Cardiac muscle cell (in vitro differentiated cells and primary cell): ENCODE results near the gene ATP2B2. TPM values are rescaled to one million over a fixed set of nuclear protein-coding genes. Genes with fewer than 3 reads are reported as not detected.

Experiments used
- DNase-seq, 2 donors: peaks; one replicate each; pipeline versions ENCODE4 v3.0.0 to v3.0.0-alpha.2; 2010 to 2017; ENCODE audit warnings: low read depth in 1 of 2, low spot score in 1 of 2
- H3K27ac ChIP-seq: fragments of 200-600 bp; sonication (generic); 2 replicates; pipeline ENCODE4 v1.5.1; 2016
- H3K27me3 ChIP-seq: fragments of 200-600 bp; sonication (generic); 2 replicates; pipeline ENCODE4 v1.6.0; 2016; ENCODE audit warnings: control low read depth
- H3K36me3 ChIP-seq: fragments of 200-600 bp; sonication (generic); 2 replicates; pipeline ENCODE4 v1.5.1; 2016; ENCODE audit warnings: control low read depth
- H3K4me1 ChIP-seq: fragments of 200-600 bp; sonication (generic); 2 replicates; pipeline ENCODE4 v1.8.1; 2017; ENCODE audit warnings: low read depth, mild to moderate bottlenecking, mixed run types
- H3K4me3 ChIP-seq: fragments of 200-600 bp; sonication (generic); 2 replicates; pipeline ENCODE4 v1.5.1; 2016; ENCODE audit warnings: mild to moderate bottlenecking
- H3K9me3 ChIP-seq: fragments of 200-600 bp; sonication (generic); 2 replicates; pipeline ENCODE4 v1.5.1; 2017; ENCODE audit warnings: low read depth, mild to moderate bottlenecking, control low read depth
- polyA plus RNA-seq: library from polyadenylated mRNA; unstranded; fragments of >200 nt; fragmentation: Nextera tagmentation; extraction: Ambion mirVana; gene quantifications from 2 replicates; pipeline ENCODE4 v1.2.1, GENCODE V29; 2016
- total RNA-seq: library from RNA; depleted of rRNA; stranded (reverse); fragments of >200 nt; gene quantifications from 2 replicates; pipeline ENCODE4 v1.2.3, GENCODE V29; 2016
- TF ChIP-seq, protein P1 (sequence below): IDR thresholded peaks from 2 replicates; pipeline ENCODE4 v1.5.1; 2012; ENCODE audit warnings: low read depth, mild to moderate bottlenecking, low read length

Gene ATP2B2
- total and polyA plus RNA-seq, 2 experiments from 2014 or later: 0.22 to 0.77 TPM

DNA sequence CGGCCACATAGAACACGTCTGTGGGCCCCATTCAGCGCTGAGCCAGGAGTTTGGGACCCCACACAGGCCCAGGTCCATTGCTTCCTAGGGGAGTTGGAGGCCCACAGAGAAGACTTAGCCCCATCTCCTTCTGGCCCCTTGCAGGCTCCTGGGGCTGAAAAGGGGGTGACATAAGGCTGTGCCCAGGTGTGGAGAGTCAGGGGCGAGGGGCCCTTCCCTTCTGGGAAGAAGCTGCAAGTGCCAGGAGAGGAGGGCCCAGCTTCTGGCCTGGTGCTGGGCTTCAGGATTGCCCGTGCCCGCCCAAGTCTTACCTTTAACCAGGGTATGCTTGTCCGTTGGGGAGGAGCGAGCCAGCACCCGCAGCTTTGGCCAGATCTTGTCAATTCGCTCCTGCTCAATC, 155.6 kb downstream of the ATP2B2 start:
- no peak for DNase-seq
- Histone ChIP-seq H3K27me3 (no peaks in the 10 kb centered on the region), H3K4me3 (no peak overlapping the region), H3K36me3 (no peaks in the 10 kb centered on the region), H3K27ac (no peak overlapping the region), H3K4me1 (no peaks in the 10 kb centered on the region), H3K9me3 (no peaks in the 10 kb centered on the region)
- TF ChIP-seq, protein P1, sequence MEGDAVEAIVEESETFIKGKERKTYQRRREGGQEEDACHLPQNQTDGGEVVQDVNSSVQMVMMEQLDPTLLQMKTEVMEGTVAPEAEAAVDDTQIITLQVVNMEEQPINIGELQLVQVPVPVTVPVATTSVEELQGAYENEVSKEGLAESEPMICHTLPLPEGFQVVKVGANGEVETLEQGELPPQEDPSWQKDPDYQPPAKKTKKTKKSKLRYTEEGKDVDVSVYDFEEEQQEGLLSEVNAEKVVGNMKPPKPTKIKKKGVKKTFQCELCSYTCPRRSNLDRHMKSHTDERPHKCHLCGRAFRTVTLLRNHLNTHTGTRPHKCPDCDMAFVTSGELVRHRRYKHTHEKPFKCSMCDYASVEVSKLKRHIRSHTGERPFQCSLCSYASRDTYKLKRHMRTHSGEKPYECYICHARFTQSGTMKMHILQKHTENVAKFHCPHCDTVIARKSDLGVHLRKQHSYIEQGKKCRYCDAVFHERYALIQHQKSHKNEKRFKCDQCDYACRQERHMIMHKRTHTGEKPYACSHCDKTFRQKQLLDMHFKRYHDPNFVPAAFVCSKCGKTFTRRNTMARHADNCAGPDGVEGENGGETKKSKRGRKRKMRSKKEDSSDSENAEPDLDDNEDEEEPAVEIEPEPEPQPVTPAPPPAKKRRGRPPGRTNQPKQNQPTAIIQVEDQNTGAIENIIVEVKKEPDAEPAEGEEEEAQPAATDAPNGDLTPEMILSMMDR: no peak

DNA sequence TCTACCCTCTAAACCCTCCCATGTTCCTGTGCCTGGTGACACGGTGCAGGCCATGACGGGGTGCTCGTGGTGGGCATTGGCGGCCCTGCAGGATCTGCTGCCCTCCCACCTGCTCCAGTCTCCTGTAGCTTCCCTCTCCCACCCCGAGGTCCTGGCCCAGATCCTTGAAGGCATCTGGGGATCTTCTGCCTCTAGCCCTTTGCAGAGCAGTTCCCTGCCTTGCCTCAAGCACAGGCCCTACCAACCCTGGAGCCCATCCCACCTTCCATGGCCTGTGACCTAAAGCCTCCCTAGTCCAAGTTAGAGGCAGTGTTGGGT, 157.0 kb downstream of the ATP2B2 start:
- no peak overlapping the region for H3K27ac ChIP-seq
- no peak for DNase-seq
- TF ChIP-seq, protein P1: no peak
- no peaks in the 10 kb centered on the region for H3K27me3 ChIP-seq
- no peak overlapping the region for H3K4me3 ChIP-seq
- no peaks in the 10 kb centered on the region for H3K4me1 ChIP-seq
- no peaks in the 10 kb centered on the region for H3K36me3 ChIP-seq
- no peaks in the 10 kb centered on the region for H3K9me3 ChIP-seq

GRCh38 chr3:10347648-10348403, 157.6 kb downstream of the ATP2B2 start:
- Histone ChIP-seq H3K27ac (no peak overlapping the region), H3K4me1 (no peaks in the 10 kb centered on the region)
- DNase-seq: no peak

GRCh38 chr3:10345911-10346310, 159.5 kb downstream of the ATP2B2 start:
- TF ChIP-seq, protein P1: no peak
- Histone ChIP-seq H3K4me3 (no peak overlapping the region), H3K4me1 (no peaks in the 10 kb centered on the region), H3K9me3 (no peaks in the 10 kb centered on the region), H3K27ac (no peak overlapping the region), H3K36me3 (no peaks in the 10 kb centered on the region), H3K27me3 (no peaks in the 10 kb centered on the region)
- DNase-seq: no peak

More at GRCh38 chr3:10347648-10348403, 157.6 kb downstream of the ATP2B2 start:
- TF ChIP-seq, protein P1: no peak
- Histone ChIP-seq H3K27me3 (no peaks in the 10 kb centered on the region), H3K4me3 (no peak overlapping the region), H3K36me3 (no peaks in the 10 kb centered on the region), H3K9me3 (no peaks in the 10 kb centered on the region)

DNA sequence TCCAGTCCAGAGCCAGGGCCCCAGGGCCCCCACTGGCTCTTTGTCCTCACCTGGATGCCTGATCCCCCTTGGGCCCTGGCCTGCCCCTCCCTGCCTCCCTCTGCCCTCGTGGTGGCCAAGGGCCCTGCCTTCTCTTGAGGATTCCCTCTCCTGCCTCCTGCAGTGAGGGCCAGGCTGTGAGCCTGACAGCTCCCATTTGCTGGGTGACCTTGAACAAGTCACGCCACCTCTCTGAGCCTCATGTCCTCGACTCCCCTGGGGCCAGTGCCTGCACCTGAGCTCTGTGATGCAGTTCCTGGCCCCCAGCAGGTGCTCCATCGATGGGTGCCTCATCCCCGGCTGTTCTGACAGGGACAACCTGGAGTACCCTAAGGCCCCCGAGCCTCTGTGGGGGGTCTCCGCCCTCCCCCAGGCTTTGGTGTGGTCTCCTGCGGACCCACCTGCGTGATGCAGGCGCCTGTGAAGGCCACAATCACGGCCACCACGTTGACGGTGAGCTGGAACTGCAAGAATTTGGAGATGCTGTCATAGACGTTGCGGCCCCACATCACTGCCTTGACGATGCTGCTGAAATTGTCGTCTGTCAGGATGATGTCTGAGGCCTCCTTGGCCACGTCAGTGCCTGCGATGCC, 160.3 kb downstream of the ATP2B2 start:
- H3K36me3 ChIP-seq: no peaks in the 10 kb centered on the region
- H3K27ac ChIP-seq: no peak overlapping the region
- H3K4me3 ChIP-seq: no peak overlapping the region
- TF ChIP-seq, protein P1: no peak
- no peak for DNase-seq
- H3K4me1 ChIP-seq: no peaks in the 10 kb centered on the region
- H3K27me3 ChIP-seq: no peaks in the 10 kb centered on the region
- no peaks in the 10 kb centered on the region for H3K9me3 ChIP-seq
